ENCODE measurements around the gene IFNA13.

IFNA13 gene

GRCh38 chr9:21326526-21327139 lies 41.2 kb downstream of the IFNA13 start:
- Mint-ChIP-seq H3K4me3 (peak overlapping the region; percentile 50), H3K36me3 (peaks cover 6% of the 10 kb centered on the region), H3K9me3 (no peaks in the 10 kb centered on the region), H3K4me1 (peaks cover 64% of the 10 kb centered on the region), H3K27me3 (no peaks in the 10 kb centered on the region), H3K27ac (no peak overlapping the region)

GRCh38 chr9:21324047-21324446 lies 43.8 kb downstream of the IFNA13 start:
- H3K36me3 Mint-ChIP-seq: peaks cover 7% of the 10 kb centered on the region
- no peaks in the 10 kb centered on the region for H3K27me3 Mint-ChIP-seq
- H3K4me1 Mint-ChIP-seq: peaks cover 49% of the 10 kb centered on the region
- peak overlapping the region; percentile 25 for H3K27ac Mint-ChIP-seq
- H3K9me3 Mint-ChIP-seq: no peaks in the 10 kb centered on the region
- H3K4me3 Mint-ChIP-seq: no peak overlapping the region

- Mint-ChIP-seq H3K4me3 (no peak overlapping the region), H3K36me3 (peaks cover 7% of the 10 kb centered on the region), H3K4me1 (peaks cover 45% of the 10 kb centered on the region), H3K9me3 (no peaks in the 10 kb centered on the region), H3K27ac (peak overlapping the region; percentile 63), H3K27me3 (no peaks in the 10 kb centered on the region)
Observed at GRCh38 chr9:21322911-21323461, 44.9 kb downstream of the IFNA13 start.

GRCh38 chr9:21320465-21320864 lies 47.4 kb downstream of the IFNA13 start:
- Mint-ChIP-seq H3K36me3 (peaks cover 7% of the 10 kb centered on the region), H3K27me3 (no peaks in the 10 kb centered on the region), H3K27ac (no peak overlapping the region), H3K4me1 (peaks cover 24% of the 10 kb centered on the region), H3K4me3 (no peak overlapping the region), H3K9me3 (no peaks in the 10 kb centered on the region)

- H3K36me3 Mint-ChIP-seq: peaks cover 6% of the 10 kb centered on the region
- no peak overlapping the region for H3K27ac Mint-ChIP-seq
Observed at GRCh38 chr9:21317956-21318923, 49.6 kb downstream of the IFNA13 start.

More at GRCh38 chr9:21317956-21318923, 49.6 kb downstream of the IFNA13 start:
- Mint-ChIP-seq H3K27me3 (no peaks in the 10 kb centered on the region), H3K4me3 (no peak overlapping the region), H3K4me1 (peaks cover 13% of the 10 kb centered on the region), H3K9me3 (no peaks in the 10 kb centered on the region)
